Parathyroid adenoma (tissue), 2 donors: ENCODE results near the gene SSRP1.
"Not testable (repeated sequence)": the region's sequence is repeated elsewhere in the genome, so short reads cannot be mapped to it uniquely, and the experiment has no call there.

Source experiments
- H2AFZ ChIP-seq: fragments of 300-600 bp; sonication (generic); one replicate; pipeline ENCODE4 v1.7.0; 2017; ENCODE audit warnings: antibody characterized with exemption, mild to moderate bottlenecking
- H3K27ac ChIP-seq: fragments of 300-600 bp; sonication (generic); one replicate; pipeline ENCODE4 v1.7.0; 2017
- H3K27me3 ChIP-seq: fragments of 300-600 bp; sonication (generic); one replicate; pipeline ENCODE4 v1.7.0; 2017; ENCODE audit warnings: low read length; ENCODE audit not compliant: control insufficient read depth, insufficient read depth
- H3K36me3 ChIP-seq: fragments of 300-600 bp; sonication (generic); one replicate; pipeline ENCODE4 v1.7.0; 2017; ENCODE audit warnings: low read length; ENCODE audit not compliant: control insufficient read depth, insufficient read depth
- H3K4me1 ChIP-seq: fragments of 300-600 bp; sonication (generic); one replicate; pipeline ENCODE4 v1.7.0; 2017; ENCODE audit warnings: control low read depth
- H3K4me2 ChIP-seq: fragments of 300-600 bp; sonication (generic); one replicate; pipeline ENCODE4 v1.7.0; 2017; ENCODE audit warnings: low read length
- H3K4me3 ChIP-seq: fragments of 300-600 bp; sonication (generic); one replicate; pipeline ENCODE4 v1.7.0; 2017; ENCODE audit warnings: low read depth, low read length
- H3K79me2 ChIP-seq: fragments of 300-600 bp; sonication (generic); one replicate; pipeline ENCODE4 v1.7.0; 2017; ENCODE audit warnings: control low read depth
- H3K9ac ChIP-seq: fragments of 300-600 bp; sonication (generic); one replicate; pipeline ENCODE4 v1.7.0; 2017; ENCODE audit warnings: mild to moderate bottlenecking
- H3K9me3 ChIP-seq: fragments of 300-600 bp; sonication (generic); one replicate; pipeline ENCODE4 v1.7.0; 2017; ENCODE audit warnings: low read length; ENCODE audit not compliant: control insufficient read depth
- TF ChIP-seq, protein P1 (sequence below): fragments of 300-600 bp; sonication (generic); IDR thresholded peaks from one replicate; pipeline ENCODE4 v1.7.0; 2017; ENCODE audit warnings: antibody characterized with exemption, mild to moderate bottlenecking
- donor health status: primary hyperparathyroidism.

SSRP1 gene

GRCh38 chr11:57364851-57365660 lies 29.4 kb upstream of the SSRP1 start:
- Histone ChIP-seq H3K4me2 (no peak overlapping the region), H3K4me1 (peaks cover 2% of the 10 kb centered on the region), H3K9ac (no peak overlapping the region), H3K36me3 (no peaks in the 10 kb centered on the region), H3K4me3 (no peak overlapping the region), H3K27me3 (no peaks in the 10 kb centered on the region), H3K79me2 (no peaks in the 10 kb centered on the region), H2AFZ (no peak overlapping the region), H3K27ac (no peak overlapping the region), H3K9me3 (no peaks in the 10 kb centered on the region)
- TF ChIP-seq, protein P1, sequence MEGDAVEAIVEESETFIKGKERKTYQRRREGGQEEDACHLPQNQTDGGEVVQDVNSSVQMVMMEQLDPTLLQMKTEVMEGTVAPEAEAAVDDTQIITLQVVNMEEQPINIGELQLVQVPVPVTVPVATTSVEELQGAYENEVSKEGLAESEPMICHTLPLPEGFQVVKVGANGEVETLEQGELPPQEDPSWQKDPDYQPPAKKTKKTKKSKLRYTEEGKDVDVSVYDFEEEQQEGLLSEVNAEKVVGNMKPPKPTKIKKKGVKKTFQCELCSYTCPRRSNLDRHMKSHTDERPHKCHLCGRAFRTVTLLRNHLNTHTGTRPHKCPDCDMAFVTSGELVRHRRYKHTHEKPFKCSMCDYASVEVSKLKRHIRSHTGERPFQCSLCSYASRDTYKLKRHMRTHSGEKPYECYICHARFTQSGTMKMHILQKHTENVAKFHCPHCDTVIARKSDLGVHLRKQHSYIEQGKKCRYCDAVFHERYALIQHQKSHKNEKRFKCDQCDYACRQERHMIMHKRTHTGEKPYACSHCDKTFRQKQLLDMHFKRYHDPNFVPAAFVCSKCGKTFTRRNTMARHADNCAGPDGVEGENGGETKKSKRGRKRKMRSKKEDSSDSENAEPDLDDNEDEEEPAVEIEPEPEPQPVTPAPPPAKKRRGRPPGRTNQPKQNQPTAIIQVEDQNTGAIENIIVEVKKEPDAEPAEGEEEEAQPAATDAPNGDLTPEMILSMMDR = no peak

DNA sequence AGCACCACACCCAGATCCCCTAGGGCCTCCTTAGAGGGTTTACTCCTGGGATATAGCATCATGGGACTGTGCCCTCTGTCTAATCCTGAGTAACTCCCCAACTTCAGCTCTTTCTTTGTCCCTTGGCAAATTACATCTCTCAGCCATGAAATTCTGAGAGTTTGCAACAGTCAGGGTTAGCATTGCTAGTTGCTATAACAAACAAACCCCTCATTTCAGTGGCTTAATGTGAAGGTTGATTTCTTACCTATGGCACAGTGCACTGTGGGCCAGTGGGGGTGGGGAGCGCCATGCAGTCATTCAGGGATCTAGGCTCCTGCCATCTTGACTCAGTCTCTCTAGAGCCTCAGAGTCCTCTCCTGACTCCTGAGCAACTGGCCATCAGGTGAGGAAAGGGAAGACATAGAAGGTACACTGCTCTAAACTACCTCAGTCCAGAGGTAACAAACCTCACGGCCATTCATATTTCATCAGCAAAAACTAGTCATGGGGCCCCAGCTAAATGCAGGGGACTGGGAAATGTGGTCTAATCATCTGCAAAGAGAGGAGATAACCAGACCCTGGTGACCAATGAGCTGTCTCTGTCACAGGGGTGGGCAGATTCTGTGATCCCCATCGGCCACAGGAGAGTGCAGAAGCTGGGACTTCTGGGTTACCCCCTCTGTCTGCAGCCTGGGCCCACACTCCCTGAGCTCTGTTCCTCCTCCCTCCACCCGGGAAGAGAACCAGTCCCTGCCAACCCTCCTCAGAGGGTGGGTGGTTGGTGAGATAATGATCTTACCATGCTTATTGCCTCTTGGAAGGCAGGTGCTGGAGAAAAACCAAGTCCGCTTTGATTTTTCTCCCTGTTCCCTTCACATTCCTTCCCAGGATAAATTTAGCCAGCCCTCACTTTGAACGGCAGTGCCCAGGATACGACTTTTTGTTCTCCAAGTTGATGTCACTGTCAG lies 27.7 kb upstream of the SSRP1 start:
- Histone ChIP-seq H3K27ac (no peak overlapping the region), H3K9me3 (no peaks in the 10 kb centered on the region), H3K79me2 (no peaks in the 10 kb centered on the region), H2AFZ (no peak overlapping the region), H3K9ac (no peak overlapping the region), H3K36me3 (no peaks in the 10 kb centered on the region), H3K4me3 (no peak overlapping the region), H3K4me1 (peaks cover 2% of the 10 kb centered on the region), H3K4me2 (no peak overlapping the region), H3K27me3 (no peaks in the 10 kb centered on the region)
- TF ChIP-seq, protein P1 = no peak

GRCh38 chr11:57361926-57362325 lies 26.2 kb upstream of the SSRP1 start:
- Histone ChIP-seq H3K4me1 (peaks cover 2% of the 10 kb centered on the region), H3K9ac (no peak overlapping the region), H3K4me2 (no peak overlapping the region), H3K9me3 (no peaks in the 10 kb centered on the region), H3K36me3 (no peaks in the 10 kb centered on the region), H3K27me3 (no peaks in the 10 kb centered on the region), H2AFZ (no peak overlapping the region), H3K4me3 (no peak overlapping the region), H3K27ac (no peak overlapping the region), H3K79me2 (no peaks in the 10 kb centered on the region)
- TF ChIP-seq, protein P1 = no peak

- not testable (repeated sequence) for H3K9me3 ChIP-seq, H3K4me1 ChIP-seq, H3K36me3 ChIP-seq, H3K27ac ChIP-seq, H3K9ac ChIP-seq, H3K27me3 ChIP-seq, H3K4me3 ChIP-seq, H2AFZ ChIP-seq, H3K79me2 ChIP-seq, H3K4me2 ChIP-seq
Measured at GRCh38 chr11:57361420-57361819, 25.7 kb upstream of the SSRP1 start.

GRCh38 chr11:57360991-57361390 lies 25.3 kb upstream of the SSRP1 start:
- Histone ChIP-seq H3K27ac (no peak overlapping the region), H3K4me3 (no peak overlapping the region), H3K27me3 (no peaks in the 10 kb centered on the region), H3K79me2 (no peaks in the 10 kb centered on the region), H3K9ac (no peak overlapping the region), H2AFZ (no peak overlapping the region), H3K9me3 (no peaks in the 10 kb centered on the region), H3K36me3 (no peaks in the 10 kb centered on the region), H3K4me2 (no peak overlapping the region), H3K4me1 (peaks cover 2% of the 10 kb centered on the region)
- TF ChIP-seq, protein P1 = no peak
